ENCODE results near the gene FANCE.
"Not testable (repeated sequence)": the region's sequence is repeated elsewhere in the genome, so short reads cannot be mapped to it uniquely, and the experiment has no call there.

FANCE gene

GRCh38 chr6:35496036-35496840, 44.1 kb downstream of the FANCE start:
- no peak for DNase-seq (ENCODE audit: low read depth in 1 of 2, low spot score in 1 of 2)

GRCh38 chr6:35496841-35497570, 44.9 kb downstream of the FANCE start, which contains the start of gene TEAD3:
Gene TEAD3, minus strand, starts transcription at chr6:35497079.
- DNase-seq (ENCODE audit: low read depth in 1 of 2, low spot score in 1 of 2), result peak; percentile 11 to 44

- DNase-seq (ENCODE audit: low read depth in 1 of 2, low spot score in 1 of 2), result peak; percentile 15 to 19
Observed at GRCh38 chr6:35497571-35498421, 45.7 kb downstream of the FANCE start.

- DNase-seq (ENCODE audit: low read depth in 1 of 2, low spot score in 1 of 2), result no peak
Observed at GRCh38 chr6:35498422-35499067, 46.4 kb downstream of the FANCE start.

GRCh38 chr6:35499372-35499771, 47.2 kb downstream of the FANCE start:
- no peak for DNase-seq (ENCODE audit: low read depth in 1 of 2, low spot score in 1 of 2)

GRCh38 chr6:35500782-35501181, 48.6 kb downstream of the FANCE start:
- no peak for DNase-seq (ENCODE audit: low read depth in 1 of 2, low spot score in 1 of 2)

GRCh38 chr6:35501784-35502183, 49.6 kb downstream of the FANCE start:
- no peak for DNase-seq (ENCODE audit: low read depth in 1 of 2, low spot score in 1 of 2)

GRCh38 chr6:35503534-35503933, 51.4 kb downstream of the FANCE start:
- DNase-seq (ENCODE audit: low read depth in 1 of 2, low spot score in 1 of 2), result no peak

- DNase-seq (ENCODE audit: low read depth in 1 of 2, low spot score in 1 of 2), result no peak
Observed at GRCh38 chr6:35505999-35506412, 53.9 kb downstream of the FANCE start.

GRCh38 chr6:35506536-35506935, 54.4 kb downstream of the FANCE start:
- DNase-seq (ENCODE audit: low read depth in 1 of 2, low spot score in 1 of 2), result no peak

- DNase-seq (ENCODE audit: low read depth in 1 of 2, low spot score in 1 of 2), result no peak
Observed at GRCh38 chr6:35507221-35507620, 55.1 kb downstream of the FANCE start.

GRCh38 chr6:35508027-35508426, 55.9 kb downstream of the FANCE start:
- DNase-seq (ENCODE audit: low read depth in 1 of 2, low spot score in 1 of 2), result no peak

GRCh38 chr6:35508542-35508941, 56.4 kb downstream of the FANCE start:
- DNase-seq (ENCODE audit: low read depth in 1 of 2, low spot score in 1 of 2), result no peak

- DNase-seq (ENCODE audit: low read depth in 1 of 2, low spot score in 1 of 2), result no peak
Observed at GRCh38 chr6:35510916-35511561, 58.9 kb downstream of the FANCE start.

GRCh38 chr6:35511562-35511941, 59.4 kb downstream of the FANCE start:
- DNase-seq (ENCODE audit: low read depth in 1 of 2, low spot score in 1 of 2), result no peak

- DNase-seq (ENCODE audit: low read depth in 1 of 2, low spot score in 1 of 2), result no peak
Observed at GRCh38 chr6:35512006-35512405, 59.9 kb downstream of the FANCE start.

- DNase-seq (ENCODE audit: low read depth in 1 of 2, low spot score in 1 of 2), result no peak
Observed at GRCh38 chr6:35512740-35513139, 60.6 kb downstream of the FANCE start, which contains the start of gene TULP1. Gene TULP1, minus strand, starts transcription at chr6:35512896. Its CDS starts 38 bp downstream, at chr6:35512858.

- no peak for DNase-seq (ENCODE audit: low read depth in 1 of 2, low spot score in 1 of 2)
Observed at GRCh38 chr6:35514587-35514986, 62.4 kb downstream of the FANCE start.

GRCh38 chr6:35515939-35516338, 63.8 kb downstream of the FANCE start:
- DNase-seq (ENCODE audit: low read depth in 1 of 2, low spot score in 1 of 2), result not testable (repeated sequence)

All from activated T-helper 1 cell treated with anti-CD3 and anti-CD28 coated beads, Interleukin-2, amount 50 U/mL, for 16 hours (primary cell).